GM15510 (cell line): ENCODE data around the gene TMEM140.
A peak's percentile ranks its signal among the peaks of the same experiment; 100 is the strongest.

Experiments used
- POLR2A ChIP-seq: IDR thresholded peaks from 3 replicates; pipeline ENCODE4 v1.6.1; 2011; ENCODE audit warnings: borderline replicate concordance; ENCODE audit not compliant: insufficient read length; ENCODE audit errors: extremely low read depth

Gene TMEM140

DNA sequence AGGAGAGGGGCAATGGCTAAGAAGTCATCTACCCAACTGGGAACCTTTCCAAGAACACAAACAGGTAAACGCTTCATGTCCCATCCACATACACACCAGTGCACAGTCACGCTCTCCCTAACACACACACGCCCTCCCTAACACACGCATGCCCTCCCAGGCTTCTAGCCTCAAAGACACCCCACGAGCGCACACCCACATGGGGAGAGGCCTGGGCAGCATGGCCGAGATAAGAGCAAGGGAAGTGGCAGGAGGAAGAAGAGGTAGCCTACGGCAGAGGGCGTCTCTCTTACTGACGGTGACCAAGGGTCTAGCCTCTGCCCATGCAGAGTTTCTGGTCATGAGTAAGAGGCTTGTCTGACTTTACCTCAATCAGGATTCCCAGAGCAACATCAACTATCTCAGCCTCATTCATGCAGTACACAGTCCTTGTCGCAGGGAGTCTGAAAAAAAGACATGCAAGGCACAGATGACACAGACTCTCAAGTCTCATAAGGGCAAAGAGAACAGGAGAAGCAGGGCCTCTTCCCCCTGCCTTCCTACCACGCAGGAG lies 19.6 kb downstream of the TMEM140 start:
- TF ChIP-seq POLR2A = no peak

DNA sequence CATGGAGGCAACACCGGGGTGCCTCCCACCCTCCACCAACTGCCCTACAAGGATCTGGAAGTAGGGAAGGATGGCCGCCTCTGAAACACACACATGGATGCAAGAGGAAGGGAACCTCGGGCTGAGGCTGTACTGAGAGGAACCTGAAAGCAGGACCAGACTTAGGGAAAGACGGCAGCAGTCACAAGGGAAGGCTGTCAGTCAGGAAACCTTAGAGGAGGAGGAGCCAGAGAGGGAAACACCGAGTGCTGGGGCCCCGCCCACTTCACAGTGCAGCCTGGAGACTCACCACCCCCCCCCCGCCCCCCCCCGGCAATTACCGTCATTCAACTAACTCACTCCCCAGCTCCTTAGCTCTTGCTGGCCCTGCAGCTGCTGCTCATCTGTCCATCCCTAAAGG lies 20.1 kb downstream of the TMEM140 start:
- TF ChIP-seq POLR2A = no peak

DNA sequence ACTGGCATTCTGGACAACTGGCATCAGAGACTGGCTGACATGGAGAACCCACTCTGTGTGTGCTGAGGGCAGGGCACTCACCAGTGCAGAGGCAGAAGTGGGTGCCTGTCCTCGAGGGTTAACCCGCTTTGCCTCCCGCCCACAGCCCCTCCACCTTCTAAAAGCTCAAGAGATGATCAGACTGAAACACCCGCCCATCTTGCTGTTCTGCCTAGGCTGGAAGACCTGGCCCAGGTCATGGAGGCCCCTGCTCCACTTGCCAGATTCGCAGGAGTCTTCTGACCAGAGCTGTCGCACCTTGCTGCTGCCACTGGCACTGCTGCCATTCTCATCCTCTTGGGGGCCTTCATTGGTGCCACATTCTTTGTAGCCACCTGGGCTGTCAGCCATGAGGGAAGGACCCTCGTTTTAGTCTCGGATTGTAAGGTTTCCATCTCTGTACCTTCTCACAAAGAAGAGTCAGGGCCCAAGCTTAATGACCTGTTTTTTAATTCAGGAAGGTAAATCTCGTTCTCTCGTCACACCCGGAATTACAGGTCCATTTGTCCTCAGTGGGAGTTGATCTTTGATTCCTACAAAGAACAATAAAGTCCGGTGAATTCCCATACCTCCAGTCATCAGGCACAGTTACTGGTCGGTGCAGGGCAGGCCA lies 20.7 kb downstream of the TMEM140 start:
- no peak for TF ChIP-seq POLR2A

DNA sequence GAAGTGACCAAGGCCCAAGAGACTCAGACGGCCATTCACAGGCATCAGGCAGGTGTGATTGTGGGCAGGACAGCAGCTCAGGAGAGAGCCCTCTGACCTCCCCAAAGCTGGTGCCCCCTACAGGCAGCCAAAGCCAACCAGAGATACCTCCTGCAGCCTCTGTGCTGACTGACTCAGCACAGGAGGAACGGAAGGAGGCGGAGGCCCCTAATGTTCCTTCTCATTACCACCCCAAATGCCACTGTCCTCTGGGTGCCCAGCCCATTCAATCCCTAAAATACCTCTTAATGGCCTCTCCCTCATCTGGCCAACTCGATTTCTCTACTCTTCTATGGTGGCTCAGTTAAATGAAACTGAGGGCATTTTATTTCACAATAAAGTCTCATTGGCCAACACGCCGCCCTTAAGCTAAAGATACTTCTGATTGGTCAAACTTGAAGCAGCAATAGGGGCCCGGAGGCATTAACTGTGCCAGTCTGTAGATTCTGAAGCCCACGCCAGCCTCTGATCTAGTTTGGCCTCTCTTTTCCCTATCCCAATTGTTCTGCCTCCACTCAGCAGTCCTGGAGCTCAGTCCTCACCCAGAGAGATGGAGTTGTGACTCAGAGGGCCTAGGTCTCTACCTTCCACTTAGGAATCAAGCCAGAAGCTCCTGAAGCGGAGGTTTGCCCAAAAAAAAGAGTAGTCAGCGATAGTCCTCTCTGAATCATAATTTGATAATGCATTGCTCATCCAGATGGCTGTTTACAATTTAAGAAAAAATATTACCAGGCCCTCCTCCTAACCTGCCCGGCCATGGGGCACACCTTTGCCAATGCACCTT lies 21.5 kb downstream of the TMEM140 start:
- TF ChIP-seq POLR2A = peak; percentile 31

DNA sequence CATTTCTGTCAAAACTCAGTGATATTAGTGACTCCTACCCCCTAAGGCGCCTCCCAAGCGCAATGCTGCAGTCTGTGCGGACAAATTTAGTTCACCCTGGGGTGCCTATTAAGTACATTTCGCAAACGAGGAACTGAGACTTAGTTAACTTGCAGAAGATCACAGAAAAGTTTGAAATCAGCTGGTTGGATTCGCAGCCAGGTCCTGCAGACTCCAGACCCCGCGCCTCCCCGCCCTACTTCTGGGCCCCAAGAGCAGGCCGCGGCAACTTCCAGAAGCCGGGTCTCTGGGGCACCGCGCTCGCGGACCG lies 22.0 kb downstream of the TMEM140 start:
- TF ChIP-seq POLR2A = no peak

DNA sequence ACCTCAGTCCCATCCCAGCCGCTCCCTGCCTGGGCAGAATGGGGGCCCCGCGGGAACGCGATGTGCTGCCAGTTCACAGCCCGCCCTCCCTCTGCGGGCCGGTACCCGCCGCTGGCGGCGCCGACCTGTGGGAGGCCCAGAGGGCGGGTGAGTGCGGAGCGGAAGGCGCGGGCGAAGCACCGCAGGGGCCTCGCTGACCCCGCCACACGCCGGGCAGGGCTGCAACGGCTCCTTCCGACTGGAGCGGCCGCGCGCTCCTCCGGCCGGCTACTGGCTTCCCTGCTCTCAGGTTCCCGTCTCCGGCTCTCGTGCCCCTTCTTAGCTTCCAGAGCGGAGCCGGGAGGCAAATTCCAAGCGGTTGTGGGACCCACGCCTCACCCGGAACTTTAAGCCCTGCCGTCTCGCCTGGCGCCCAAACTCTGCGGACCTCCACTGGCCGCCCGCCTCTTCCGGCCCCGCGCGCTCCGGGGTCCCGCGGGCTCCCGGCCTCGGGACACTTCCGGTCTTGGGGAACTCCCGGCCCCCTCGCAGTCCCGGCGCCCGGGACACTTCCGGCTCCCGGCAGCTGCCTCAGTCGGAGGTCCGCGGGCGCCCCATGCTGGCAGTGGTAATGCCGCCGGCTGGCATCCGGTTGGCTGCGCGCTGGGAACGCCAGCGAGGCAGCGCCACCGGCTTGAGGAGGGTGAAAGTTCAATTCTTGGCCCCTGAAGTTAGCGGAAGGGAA lies 22.6 kb downstream of the TMEM140 start, which contains the start of gene CYREN:
CYREN (minus strand) TSS at position 434 of the 724 bp plus-strand sequence. CDS start 1,785 bp downstream, outside the sequence.
- peak; percentile 60 for TF ChIP-seq POLR2A

DNA sequence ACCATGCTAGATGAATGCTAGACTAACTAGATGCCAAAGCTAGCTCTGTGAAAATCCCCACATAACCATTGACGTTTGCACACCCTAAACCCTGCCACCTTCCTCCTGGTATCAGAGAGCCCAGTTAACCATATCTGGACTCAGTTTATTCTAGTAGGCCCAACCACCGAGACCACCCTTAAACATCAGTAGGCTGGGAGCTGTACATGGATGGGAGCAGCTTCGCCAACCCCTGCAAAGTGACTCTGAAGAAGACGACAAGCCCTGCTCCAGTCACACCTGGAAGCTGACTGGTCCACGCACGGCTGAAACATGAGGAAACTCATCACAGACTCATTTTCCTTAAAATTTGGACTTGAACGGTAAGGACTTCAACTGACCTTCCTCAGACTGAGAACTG lies 27.1 kb downstream of the TMEM140 start:
- no peak for TF ChIP-seq POLR2A

DNA sequence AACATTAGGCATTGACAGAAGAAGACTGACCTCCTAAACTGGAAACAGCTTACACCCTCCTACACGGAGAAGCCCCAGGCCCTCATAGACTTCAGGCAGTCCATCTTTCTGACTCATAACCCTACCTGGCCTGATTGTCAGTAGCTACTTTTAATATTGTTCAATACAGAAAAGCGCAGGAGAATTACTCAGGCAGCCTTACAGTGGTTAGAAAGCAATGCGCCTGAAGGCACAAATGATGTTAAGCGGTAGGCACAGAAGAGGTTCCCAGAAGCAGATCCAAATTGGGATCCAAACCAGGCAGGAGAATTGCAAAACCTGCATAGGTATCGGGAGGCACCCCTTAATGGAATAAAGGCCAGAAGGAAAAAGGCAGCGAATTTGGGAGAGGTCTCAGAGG lies 28.1 kb downstream of the TMEM140 start:
- no peak for TF ChIP-seq POLR2A

DNA sequence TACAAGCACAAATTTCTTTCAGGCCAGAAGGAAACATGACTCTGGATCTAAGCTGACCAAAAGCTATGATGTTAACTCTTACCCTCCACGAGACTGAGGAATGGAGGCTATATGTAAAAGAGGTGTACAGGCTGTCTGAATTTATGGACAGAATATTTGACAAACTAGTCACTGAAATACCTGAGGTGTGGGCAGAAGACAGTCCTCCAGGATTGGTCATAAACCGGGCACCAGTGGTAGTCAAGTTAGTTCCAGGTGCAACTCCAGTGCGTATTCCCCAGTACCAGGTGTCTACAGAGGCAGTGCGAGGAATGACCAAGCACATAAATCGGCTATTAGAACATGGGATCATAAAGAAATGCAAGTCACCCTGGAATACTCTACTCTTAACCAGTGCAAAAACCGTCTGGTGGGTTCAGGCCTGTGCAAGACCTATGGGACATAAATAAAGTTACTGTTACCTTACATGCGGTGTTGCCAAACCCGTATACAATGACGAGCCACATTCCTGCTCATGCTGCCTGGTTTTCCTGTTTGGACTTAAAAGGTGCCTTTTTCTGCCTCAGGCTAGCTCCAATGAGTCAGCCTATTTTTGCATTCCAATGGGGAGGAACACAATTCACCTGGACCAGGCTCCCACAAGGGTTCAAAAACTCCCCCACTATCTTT lies 29.3 kb downstream of the TMEM140 start:
- TF ChIP-seq POLR2A = no peak

DNA sequence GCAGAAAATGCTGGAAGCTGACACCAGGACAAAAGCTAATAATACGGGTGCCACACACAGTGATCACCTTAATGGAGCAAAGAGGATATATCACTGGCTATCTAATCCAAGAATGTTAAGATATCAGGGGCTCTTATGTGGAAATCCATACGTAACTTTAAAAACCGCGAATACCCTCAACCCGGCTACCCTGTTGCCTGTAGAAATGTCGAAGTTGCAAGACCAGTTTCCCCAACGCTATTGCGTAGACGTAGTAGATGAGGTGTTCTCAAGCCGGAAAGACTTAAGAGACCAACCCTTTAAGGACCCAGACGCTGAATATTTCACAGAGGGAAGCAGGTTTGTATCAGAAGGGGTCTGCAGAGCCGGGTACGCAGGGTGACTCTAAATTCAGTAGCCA lies 30.5 kb downstream of the TMEM140 start:
- TF ChIP-seq POLR2A = no peak

DNA sequence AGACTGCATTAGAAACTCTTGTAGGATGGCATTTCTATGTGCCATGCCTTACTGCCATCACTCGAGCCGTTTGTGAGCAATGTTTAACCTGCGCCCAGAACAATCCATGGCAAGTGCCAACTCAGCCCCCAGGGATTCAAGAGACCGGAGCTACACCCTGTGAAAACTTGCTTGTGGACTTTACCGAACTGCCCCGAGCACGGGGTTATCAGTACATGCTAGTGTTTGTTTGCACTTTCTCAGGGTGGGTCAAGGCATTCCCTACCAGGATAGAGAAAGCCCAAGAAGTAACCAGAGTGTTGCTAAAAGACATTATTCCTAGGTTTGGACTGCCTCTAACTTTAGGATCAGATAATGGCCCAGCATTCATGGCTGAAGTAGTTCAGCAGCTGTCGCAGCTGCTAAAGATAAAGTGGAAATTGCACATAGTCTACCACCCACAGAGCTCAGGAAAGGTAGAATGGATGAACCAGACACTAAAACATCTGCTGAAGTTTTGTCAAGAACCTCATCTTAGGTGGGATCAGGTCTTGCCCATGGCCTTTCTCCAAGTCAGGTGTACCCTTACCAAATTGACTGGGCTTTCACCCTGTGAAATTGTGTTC lies 31.6 kb downstream of the TMEM140 start:
- TF ChIP-seq POLR2A = peak; percentile 14

DNA sequence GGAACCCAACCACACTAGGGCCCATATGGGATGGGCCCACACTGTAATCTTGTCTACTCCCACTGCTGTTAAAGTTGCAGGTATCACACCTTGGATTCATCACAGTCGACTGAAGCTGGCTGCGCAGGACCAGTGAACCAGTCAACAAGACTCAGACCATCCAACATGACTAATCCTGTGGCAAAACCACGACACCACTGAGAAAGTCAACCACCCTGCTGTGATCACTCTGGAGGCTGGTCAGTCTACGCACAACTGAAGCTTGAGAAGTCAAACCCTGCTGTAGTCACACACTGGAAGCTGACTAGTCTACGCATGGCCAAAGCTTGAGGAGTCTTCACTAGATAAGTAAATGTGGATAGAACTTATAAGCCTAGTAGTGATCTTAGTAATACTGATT lies 32.2 kb downstream of the TMEM140 start:
- no peak for TF ChIP-seq POLR2A

DNA sequence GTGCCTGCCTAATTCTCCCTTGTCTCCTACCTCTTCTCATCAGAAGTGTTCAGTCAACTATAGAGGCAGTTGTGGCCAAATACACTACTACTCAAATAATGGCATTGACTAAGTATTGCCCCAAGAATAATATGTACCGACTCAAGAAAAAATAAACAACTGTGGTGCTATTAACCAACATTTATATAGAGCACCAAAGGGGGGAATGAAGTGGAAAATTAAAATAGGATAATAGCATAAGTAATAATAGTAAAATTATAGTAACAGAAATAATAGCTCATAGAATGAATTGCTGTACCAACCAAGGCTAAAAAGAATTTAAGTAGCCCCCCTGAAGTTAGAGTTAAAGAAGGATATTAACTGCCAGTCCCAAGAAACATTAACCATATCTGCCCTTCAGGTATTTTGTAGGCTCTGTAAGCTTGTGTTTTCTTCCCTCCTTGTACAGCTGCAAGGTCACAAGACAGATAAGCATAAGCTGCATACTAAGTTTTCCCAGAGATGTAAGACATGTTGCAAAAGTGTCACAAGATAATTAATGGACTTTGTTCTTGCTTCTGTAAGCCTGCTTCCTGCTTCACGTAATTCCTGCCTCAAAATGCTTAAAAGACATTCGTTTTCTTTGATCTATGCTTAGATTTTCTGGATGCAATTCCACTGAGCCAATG lies 33.5 kb downstream of the TMEM140 start:
- TF ChIP-seq POLR2A = no peak

DNA sequence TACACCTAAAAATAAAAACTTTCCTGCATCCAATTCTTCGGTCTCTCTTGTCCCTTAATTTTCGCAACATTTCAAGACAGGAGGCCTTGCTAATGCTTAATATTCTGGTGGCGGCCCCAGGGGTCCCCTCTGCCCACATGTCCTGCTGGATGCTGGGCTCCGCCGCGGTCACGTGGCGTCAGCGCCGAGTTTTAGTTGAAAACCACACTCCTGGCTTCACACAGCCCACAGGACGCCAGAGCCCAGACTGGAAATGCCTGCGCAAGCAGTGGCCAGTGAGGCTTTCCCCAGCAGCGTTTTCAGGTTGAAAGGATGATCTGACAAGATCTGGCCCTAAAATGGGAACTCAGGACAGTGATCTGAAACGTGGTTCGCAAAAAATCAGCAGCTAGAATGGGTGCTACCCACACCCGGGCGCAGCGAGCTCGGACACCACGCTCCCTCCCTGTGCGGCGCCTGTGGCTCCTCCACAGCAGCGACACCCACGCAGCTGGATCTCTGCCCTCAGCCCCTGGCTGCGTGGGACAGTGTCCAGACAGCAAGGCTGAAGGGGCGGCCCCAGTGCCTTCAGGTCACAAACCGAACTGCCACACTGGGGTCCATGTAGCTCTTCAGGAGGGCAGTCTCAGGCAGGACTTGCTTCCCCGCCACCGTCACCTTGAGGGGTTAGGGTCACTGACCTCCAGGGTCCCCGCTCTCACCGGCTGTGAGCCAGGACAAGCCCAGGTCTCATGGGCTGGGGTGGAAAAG lies 34.2 kb downstream of the TMEM140 start:
- peak; percentile 29 for TF ChIP-seq POLR2A

DNA sequence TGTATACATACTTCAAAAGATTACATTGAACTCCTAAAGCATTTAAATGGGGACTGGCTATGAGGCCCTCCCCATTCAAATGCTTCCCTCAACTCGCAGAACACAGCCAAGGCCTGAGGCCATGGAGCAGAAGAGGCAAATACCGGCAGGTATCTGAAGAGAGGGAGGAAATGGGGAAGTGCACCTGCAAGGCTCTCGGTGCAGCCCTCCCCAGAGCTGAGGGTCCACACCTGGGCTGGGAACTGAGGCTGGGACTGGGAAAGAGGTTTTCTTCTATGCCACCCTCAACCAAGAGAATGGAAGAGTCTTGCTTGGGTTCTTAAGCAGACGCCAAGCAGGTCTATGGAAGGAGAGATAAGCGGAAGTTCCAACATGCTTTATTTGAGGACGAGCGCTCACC lies 35.6 kb downstream of the TMEM140 start:
- TF ChIP-seq POLR2A = no peak
